Fibroblast of skin of scalp (primary cell): ENCODE results near the gene LAMTOR3.
"Not testable (repeated sequence)": the region's sequence is repeated elsewhere in the genome, so short reads cannot be mapped to it uniquely, and the experiment has no call there.

Source experiments
- DNase-seq: peaks from one replicate; pipeline ENCODE4 v3.0.0-alpha.2; 2013

The LAMTOR3 gene

DNA sequence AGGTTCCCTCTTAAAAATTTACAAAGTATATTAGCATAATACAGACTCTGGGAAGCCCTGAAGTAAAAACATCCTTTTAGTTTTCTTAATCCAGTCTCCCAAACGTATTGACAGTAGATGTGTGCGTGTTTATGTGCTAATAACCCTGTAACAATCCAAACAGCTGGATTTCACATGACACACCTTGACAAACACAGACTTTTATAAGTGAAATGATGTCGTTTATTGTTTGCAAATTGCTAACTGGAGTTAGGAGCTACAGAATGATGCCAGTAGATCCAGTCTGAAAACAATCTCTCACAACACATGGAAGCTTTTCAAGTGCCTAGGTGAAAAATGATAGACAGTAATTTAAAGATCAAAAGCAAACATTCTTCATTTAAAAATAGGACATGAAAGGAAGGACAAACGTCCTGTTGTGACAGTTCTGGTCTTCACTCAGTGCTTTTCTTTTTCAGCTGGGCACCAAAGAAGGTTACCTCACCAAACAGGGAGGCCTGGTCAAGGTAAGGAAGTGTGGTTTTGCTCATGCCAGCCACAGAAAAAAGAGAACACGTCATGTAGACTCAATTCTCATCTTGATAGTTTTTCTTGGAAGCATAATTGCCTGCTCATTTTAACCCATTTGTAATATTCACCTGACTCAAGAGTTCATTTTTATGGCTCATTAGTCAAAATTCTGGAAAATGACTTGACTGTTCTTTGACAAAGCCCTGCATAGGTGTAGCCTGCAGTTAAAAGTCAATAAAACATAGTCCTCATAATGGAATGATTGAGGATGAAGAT lies 32.9 kb downstream of the LAMTOR3 start:
- DNase-seq, result no peak

DNA sequence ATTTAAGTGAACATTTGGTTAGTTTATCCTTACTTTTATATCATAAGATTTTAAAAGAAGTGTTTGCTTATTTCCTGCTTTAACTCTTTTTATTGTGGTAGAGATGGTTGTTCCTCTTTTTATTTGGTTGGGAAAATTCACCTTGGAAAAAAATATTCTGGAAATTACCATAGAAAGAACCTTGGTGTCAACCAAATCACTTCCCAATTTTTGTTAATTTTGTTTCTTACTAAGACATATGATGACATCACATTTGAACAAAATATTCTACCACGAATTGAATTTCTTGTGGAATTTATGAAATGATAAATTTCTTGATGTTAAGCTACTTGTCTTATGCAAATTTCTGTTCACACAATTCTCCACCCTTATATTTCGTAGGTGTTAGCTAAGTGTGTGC lies 33.7 kb downstream of the LAMTOR3 start:
- no peak for DNase-seq

DNA sequence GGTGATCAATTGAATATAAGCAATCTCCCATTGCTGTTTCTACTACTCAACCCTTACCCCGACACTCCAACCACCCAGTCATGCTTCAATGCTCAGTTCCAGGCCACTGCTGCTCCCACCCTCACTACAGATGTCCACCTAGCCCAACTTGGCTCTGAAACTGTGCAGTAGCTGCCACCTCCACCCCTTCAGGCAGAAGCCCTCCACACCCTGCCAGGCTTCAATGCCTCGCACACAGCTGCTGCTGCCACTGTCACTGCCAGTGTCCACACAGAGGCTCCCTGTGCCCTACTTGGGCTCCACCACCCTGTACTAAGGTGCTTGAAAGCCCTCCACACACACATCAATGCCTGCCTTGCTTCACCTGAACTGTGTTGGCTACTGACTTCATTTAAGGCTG lies 34.6 kb downstream of the LAMTOR3 start:
- DNase-seq, result no peak

DNA sequence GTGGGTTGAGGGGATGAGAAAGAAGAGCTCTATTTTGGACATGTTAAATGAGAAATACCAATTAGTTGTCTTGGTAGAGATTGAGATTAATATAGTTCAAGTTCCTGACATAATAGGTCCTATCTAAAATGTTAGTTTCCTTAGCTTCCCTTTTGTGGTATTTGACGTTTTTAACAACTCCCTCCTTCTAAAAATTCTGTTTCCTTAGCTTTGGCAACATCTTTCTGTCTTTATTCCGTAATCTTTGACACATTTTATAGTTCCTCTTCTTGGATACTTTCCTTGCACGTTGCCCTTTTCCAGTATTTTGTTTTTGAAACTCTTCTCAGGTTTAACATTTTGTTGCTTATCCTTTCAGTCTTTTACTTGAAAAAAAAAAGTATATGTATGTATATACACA lies 36.9 kb downstream of the LAMTOR3 start:
- DNase-seq, result no peak

DNA sequence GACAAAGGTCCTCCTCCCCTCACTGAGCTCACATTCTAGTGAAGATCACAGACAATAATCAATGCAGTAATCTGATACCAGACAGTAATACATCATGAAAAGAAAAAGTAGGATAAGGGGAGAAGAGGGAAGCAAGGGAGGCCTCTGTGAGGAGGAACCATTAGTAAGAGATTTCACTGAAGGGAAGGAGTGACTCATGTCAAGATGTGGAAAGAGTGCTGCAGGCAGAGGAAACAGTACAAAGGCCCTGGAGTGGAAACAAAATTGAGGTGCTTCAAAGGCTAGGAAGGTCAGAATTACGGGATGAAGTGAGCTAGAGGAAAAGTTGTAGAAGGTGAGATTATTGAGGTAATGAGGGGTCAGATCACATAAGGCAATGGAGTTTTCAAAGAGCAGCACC lies 38.1 kb downstream of the LAMTOR3 start:
- DNase-seq, result no peak

DNA sequence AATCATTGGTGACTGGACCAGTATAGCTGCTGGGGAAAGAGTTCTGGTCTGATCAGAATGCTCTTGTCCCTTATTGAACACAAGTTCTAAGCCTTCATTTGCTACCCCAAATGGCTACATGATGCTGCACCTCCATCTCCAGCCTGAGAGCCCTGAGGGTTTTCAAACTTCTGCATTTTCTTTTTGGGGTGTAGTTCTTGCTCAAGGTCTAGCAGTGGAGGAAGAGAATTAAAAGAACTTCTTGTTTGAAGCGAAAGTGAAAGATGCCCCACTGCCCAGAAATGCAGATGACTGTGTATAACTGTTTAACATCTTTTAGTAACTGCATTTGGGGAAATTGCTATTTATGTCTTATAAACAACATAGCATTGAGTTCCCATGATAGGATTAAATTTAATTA lies 38.5 kb downstream of the LAMTOR3 start:
- no peak for DNase-seq

DNA sequence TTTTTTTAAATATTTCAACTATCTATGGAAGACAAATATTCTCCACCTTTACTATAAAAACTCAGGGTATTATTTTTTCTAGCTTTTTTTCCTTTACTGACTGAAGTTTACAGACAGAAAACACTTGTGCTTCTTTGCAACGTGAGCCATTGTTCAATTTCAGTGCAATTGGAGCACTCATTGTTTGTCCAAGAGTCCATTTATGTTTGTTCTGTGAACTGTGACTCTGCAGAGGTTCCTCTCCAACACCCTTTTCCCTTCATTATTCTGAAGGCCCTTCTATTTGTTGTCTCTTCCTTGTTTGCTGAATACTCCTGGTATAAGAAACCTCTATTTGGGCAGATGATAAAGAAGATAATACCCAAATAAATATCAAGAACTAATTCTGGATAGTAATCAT lies 40.2 kb downstream of the LAMTOR3 start:
- no peak for DNase-seq

DNA sequence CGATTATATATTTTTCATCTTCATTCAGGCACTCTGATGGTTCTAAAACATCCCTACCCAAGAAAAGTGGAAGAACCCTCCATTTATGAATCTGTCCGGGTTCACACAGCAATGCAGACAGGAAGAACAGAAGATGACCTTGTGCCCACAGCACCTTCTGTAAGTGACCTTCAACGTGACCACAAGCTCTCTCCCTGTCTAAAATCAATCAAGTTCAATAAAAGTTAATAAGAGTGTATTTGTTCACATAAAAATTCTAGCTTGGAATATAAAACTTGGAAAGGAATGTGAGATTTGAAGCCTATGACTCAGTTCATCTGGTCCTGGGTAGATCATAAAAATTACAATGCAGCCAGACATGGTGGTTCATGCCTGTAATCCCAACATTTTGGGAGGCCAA lies 41.0 kb downstream of the LAMTOR3 start:
- no peak for DNase-seq

DNA sequence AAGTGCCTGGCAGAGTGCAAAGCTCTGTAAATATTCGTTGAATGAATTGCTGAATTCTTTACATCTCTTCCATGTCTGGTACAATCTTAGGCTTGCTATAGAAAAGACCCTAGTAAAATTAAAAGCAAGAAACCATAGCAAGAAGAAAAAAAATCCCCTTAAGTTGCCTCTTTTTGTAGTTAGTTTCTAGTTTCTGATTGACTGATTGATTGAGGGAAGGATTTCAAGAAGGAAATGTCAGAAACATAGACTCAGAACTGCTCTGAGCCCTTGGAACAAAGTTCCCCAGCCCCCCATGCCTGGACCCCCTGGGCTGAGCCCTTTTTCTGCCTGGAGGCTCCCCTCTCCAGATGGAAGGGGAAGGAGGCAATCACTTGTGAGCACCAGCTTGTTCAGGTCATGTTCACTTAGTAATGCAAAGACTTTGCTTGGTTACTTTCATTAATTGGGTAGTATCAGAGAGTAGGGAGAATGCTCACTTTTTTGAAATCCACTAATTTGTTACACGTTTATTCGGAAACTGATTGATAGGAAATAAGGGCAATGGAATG lies 42.0 kb downstream of the LAMTOR3 start:
- no peak for DNase-seq

DNA sequence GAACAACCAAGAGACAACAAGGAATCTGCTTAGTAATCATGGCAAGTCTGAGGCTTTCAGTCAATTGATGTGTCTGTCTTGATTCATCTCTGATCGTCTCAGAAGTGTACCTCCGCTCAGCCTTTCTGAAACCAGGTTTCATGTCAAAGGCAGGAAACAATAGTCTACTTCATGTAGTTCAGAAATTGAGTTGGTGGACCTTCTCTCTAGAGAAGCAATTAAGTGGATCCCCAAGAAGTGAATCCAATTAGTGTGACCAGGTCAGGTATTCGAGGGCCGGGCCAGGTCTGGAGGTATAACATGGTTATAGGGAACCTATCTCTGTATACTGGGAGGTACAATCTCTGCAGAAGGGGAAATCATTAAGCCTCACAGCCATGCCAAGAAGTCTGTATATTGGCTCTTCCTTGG lies 45.6 kb downstream of the LAMTOR3 start:
- no peak for DNase-seq

DNA sequence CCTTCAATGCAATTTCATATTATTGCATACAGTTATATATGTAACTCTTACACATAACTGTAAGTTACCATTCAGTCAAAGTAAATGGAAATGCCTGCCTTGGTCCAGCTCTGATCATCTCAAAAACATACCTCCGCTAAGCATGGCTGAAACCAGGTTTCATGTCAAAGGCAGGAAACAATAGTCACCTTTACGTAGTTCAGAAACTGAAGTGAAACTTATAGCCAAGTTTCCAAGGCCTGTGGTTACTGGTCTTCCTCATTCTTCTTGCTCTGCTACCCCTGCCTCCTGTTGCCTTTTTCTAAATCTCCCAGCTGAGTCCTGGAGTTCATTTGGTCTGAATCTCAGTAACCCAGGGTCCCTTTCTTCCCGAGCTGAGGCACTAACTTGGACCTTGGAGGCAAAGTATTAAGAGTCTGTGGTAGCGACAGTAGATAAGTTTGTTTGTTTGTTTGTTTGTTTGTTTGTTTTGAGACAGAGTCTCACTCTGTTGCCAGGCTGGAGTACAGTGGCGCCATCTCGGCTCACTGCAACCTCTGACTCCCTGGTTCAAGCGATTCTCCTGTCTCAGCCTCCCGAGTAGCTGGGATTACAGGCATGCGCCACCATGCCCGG lies 46.8 kb downstream of the LAMTOR3 start:
- DNase-seq, result no peak

DNA sequence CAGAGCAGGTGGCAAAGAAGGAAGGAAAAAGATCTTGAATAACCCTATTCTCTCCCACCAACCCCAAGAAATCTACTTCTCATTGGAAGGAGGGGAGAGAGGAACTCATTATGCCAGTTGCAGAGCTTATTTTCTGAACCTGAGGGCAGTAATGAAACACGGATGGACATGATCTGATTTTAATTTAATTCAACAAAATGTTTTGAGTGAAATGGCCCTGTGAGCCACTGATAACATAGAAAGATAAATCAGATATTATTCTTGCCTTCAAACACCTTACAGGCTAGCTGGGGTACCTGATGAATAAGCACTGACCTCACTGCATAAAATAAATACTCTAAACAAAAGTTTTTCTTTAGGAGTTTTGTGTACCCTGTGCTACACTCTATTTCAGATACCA lies 47.3 kb downstream of the LAMTOR3 start:
- DNase-seq, result no peak

DNA sequence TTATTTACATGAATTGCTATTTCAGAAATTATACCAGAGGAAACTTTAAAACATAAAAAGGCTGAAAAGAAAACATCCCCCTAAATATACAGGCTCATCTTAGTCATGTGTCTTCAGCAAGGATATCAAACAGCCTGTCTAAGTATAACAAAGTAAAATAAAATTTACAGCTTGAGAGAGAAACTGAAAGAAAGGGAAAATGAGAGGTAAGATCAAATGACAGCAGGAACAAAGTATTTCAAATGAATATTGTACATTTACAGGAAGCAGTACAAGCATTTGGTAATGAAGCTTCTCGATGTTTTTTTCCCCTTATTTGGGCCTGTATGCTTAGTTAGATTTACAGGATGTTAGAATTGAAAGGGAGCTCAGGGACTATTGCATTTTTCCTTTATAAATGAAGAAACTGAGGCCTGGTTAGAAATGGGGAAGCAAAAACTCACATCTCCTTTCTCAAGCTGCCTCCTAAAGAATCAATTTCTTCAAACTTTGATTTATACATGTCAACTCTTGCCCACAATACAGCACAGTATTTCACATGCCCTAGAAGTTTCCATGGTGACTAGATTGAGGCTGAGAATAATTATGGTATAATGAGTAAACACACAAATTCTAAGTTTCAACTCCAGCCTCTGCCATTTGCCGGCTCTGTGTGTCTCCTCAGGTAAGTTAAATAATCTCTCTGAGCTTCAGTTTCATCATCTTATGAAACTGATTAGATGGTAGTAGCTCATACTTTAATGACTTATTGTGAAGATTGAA lies 48.3 kb downstream of the LAMTOR3 start:
- no peak for DNase-seq

DNA sequence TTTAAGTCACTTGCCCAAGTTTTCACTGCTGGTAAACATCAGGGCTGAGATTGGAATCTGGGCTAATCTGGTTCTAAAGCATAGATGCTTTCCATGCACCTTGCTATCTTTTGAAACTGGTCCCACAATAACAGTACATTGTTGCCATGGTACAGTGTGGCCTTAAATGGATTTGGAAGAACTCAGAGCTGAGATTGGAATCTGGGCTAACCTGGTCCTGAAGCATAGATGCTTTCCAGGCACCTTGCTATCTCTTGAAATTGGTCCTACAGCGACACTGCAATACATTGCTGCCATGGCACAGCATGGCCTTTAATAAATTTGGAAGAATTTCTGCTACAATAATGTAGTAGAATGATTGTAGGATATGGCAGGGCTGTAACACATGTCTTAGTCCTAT lies 49.0 kb downstream of the LAMTOR3 start:
- DNase-seq, result no peak

DNA sequence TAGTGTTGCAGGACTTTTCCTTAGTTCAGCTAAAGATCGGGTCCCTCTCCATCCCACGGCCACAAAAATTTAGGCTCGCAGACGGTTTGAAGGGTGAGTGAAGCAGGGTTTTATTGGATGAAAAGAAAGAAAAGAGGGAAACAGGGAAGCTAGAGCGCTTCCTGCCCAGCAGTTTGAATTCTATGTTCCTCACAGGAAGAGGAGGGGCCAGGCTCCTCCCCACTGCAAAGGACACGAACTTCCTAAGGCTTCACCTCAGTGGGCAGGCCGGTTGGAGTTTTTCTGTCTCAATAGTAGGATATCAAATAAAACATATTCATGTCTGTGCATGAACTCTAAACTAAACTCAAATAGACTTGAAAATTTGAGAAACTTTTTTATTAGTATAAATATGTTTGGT lies 50.2 kb downstream of the LAMTOR3 start:
- DNase-seq, result no peak

DNA sequence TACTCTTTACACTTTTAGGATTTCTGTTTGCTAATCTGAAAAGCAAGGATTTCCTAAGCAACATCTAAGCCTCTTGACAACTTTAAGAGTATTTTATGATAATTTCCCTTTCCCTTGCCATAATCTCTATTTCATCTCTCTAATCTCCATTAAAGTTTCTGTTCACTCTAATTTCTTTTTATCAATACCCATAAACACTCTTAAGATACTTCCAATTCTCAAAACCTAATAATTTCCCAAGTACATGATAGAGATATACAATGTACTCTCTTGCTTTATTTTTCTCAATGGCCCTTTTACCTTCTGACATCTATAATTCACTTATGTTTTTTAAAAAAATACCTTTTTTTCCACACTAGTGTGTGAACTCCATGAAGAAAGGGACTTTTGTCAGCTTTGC lies 50.8 kb downstream of the LAMTOR3 start:
- no peak for DNase-seq

DNA sequence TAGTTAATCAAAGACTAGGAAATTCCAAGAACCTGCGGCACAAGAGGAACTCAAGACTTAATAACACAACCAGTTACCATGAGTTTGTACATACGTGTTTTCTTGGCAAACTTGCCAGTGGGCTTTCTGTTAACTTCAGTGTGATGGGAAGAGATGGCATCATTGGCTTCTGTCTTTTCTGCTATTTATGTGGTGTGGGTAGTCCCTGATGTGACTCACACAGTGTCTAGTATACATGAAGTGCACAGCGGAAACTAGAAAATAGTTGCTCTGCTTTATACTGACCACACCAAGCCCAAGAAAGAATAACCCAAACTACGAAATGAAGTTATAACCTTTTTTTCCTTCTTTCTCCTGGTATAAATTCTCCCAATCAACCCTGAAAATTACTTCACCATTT lies 53.1 kb downstream of the LAMTOR3 start:
- DNase-seq, result no peak

DNA sequence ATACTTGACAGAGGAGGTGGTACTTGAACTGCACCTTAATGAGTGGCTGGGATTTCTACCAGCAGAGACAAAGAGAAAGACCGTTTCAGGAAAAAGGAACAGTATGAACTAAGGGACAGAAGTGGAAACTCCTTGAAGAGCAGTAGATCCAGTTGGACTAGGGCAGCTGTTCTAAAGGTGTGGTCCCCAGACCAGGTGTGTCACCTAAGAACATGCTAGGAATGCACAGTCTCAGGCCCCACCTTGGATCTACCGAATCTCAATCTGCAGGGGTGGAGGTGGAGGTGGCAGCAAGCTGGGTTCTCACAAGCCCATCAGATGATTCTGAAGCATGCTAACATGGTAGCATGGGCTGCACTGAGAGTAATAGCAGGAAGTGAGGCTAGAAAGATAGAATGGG lies 55.3 kb downstream of the LAMTOR3 start:
- no peak for DNase-seq

DNA sequence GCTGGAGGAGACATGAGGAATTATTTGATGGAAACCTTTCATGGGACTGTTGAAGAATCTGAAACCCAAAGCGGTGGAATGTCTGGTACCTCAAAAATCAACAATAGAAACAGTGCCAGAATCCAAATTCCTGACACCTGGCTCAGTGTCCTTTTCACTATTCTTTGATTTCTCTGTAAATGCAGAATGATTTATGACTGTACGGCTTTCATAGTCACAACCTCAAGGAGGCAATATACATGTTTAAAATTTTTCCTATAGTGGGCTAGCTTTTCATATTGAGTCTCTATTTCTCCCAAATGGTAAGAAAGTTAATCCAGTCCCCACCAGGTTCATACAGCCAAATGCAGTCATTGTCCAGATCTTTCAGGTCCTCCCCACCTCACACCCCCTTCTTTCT lies 58.3 kb downstream of the LAMTOR3 start:
- no peak for DNase-seq

DNA sequence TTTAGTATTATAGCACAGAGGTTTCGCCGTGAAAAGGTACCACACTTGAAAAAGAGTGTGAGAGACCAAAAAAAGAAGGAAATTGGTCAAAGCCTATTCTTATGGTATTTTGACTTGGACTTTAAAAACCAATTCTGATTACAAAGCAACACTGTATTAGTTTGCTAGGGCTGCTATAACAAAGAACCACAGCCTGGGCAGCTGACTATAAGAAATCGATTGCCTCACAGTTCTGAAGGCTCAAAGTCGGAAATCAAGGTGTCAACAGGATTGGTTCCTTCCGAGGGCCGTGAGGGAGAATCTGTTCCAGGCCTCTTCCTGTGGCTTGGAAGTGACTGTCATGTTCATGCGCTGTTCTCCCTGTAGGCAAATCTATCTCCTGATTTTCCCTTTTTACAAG lies 59.7 kb downstream of the LAMTOR3 start:
- no peak for DNase-seq

DNA sequence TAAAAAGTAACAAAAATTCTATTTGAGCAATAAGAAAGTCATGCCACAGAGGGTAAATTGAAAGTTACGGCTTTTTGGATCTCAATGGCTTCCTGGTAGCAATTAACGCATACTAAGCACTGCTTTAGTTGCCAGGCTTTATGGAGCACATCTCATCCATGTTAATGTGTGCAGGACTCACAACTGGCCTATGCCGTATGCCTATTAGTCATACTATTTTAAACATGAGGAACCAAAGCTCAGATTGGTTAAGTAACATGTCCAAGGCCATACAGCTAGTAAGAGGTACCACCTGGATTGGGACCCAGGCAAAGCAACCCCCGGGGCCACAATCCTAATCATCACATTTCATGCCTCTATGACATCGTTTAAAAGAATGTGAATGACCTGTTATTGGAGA lies 60.5 kb downstream of the LAMTOR3 start:
- no peak for DNase-seq

DNA sequence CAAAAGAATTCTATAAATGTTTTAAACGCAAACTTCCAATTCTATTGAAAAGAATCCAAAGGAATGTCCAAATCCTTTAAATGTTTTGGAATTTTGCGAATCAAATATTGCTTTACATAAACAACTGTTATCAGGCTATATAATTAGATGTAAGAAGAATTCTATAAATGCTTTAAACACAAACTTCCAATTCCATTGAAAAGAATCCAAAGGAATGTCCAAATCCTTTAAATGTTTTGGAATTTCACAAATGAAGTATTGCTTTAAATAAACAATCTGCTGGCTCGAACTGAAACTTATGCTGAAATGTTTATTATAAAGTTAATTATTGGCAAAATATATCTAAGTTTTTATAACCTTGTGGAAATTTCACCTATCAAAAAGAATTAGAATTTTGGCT lies 61.5 kb downstream of the LAMTOR3 start:
- DNase-seq, result no peak

DNA sequence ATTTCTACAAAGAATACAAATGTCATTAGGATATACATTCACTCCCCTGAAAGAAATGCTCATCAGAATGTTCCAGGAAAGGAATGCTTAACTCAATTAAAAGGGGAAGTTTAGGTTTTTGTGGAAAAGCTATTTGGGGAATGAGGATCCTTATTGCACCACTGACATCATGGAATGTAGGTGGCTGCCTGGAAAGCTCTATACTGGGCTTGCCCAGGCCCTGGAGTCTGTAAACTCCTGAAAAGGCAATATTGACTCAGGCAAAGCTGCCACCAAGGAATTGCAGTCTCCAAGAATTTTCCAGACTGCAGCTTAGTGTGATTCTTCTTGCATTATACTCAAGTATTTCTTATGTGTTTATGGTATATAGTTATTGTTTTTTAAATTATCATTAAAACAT lies 61.9 kb downstream of the LAMTOR3 start:
- DNase-seq, result no peak

DNA sequence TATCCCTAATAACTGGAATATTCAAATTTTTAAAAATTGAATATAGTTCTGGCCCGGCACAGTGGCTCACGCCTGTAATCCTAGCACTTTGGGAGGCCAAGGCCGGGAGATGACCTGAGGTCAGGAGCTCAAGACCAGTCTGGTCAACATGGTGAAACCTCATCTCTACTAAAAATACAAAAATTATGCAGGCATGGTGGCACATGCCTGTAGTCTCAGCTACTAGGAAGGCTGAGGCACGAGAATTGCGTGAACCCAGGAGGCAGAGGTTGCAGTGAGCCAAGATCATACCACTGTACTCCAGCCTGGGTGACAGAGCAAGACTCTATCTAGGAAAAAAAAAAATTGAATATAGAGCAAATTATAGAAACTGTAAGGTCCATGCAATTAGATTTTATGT lies 64.2 kb downstream of the LAMTOR3 start:
- DNase-seq, result not testable (repeated sequence)
